Measurements from ENCODE around the gene PAPPA. TPM values are rescaled to one million over a fixed set of nuclear protein-coding genes. Genes with fewer than 3 reads are reported as not detected.

Gene PAPPA
- total and polyA plus RNA-seq, 12 donors: 0.22 to 23.9 (median 5.7) TPM

DNA sequence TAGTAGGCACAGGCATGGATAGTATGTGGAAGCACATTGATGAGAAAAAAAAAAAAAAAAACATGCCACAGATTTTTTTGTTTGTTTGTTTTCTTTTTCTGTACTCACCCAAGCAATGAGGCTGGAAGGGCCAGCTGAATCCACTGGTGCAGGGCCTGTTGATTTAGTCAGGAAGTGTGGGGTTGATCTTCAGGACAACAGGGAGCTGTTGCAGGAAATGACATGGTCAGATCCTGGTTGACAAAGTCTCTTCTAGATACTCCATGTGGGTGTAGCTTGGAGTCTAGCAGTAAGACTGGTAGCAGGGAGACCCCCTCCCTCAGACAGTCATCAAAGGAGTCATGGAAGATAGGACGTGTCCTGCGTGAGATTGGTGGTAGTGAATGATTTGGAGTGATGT lies 191.8 kb downstream of the PAPPA start:
- TF ChIP-seq, protein P1, sequence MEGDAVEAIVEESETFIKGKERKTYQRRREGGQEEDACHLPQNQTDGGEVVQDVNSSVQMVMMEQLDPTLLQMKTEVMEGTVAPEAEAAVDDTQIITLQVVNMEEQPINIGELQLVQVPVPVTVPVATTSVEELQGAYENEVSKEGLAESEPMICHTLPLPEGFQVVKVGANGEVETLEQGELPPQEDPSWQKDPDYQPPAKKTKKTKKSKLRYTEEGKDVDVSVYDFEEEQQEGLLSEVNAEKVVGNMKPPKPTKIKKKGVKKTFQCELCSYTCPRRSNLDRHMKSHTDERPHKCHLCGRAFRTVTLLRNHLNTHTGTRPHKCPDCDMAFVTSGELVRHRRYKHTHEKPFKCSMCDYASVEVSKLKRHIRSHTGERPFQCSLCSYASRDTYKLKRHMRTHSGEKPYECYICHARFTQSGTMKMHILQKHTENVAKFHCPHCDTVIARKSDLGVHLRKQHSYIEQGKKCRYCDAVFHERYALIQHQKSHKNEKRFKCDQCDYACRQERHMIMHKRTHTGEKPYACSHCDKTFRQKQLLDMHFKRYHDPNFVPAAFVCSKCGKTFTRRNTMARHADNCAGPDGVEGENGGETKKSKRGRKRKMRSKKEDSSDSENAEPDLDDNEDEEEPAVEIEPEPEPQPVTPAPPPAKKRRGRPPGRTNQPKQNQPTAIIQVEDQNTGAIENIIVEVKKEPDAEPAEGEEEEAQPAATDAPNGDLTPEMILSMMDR (IDR thresholded peaks at IDR 0.05): no peak
- no peak for TF ChIP-seq POLR2A (IDR thresholded peaks at IDR 0.05)
- 79 to 100% (median 92%) methylated on average over 2 of the region's 2 CpGs for WGBS, 4 donors
- Histone ChIP-seq H3K9me3 (replicated peaks in 1 of 3) (no peaks in the 10 kb centered on the region), H3K36me3 (replicated peaks in 1 of 2) (no peaks in the 10 kb centered on the region), H3K4me3 (no peak overlapping the region), H3K27me3 (no peaks in the 10 kb centered on the region), H3K27ac (no peak overlapping the region), H3K4me1 (replicated peaks in 1 of 2) (no peaks in the 10 kb centered on the region)
- no peak for DNase-seq
- intact Hi-C loops (cut with DNase I): no loop called here

DNA sequence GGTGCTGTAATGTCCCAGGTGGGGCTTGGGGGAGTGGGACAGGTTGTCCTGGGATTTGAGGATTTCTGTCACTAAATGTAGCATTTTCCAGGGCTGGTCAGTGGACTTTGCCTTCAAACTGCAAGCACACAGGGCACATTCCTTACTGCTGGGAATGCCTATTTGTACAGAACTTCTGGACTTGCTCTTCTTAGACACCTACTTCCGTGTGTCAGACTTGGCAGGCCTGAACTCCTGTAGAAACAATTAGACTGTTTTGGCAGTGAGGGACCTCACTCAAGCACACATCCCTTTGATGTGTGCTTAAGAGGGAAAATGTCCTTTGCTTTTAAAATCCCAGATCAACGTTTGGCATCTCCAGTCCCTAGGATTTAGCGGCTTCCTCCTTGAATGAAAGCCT lies 192.2 kb downstream of the PAPPA start:
- no peak for TF ChIP-seq POLR2A (IDR thresholded peaks at IDR 0.05)
- TF ChIP-seq, protein P1 (IDR thresholded peaks at IDR 0.05): no peak
- H3K9me3 ChIP-seq (replicated peaks in 1 of 3): no peaks in the 10 kb centered on the region
- no peaks in the 10 kb centered on the region for H3K27me3 ChIP-seq
- intact Hi-C loops (cut with DNase I): no loop called here
- no peaks in the 10 kb centered on the region for H3K36me3 ChIP-seq (replicated peaks in 1 of 2)
- no peak for DNase-seq
- H3K4me1 ChIP-seq (replicated peaks in 1 of 2): no peaks in the 10 kb centered on the region
- 64 to 79% (median 67%) methylated on average over 3 of the region's 3 CpGs for WGBS, 4 donors
- H3K27ac ChIP-seq: no peak overlapping the region
- no peak overlapping the region for H3K4me3 ChIP-seq

DNA sequence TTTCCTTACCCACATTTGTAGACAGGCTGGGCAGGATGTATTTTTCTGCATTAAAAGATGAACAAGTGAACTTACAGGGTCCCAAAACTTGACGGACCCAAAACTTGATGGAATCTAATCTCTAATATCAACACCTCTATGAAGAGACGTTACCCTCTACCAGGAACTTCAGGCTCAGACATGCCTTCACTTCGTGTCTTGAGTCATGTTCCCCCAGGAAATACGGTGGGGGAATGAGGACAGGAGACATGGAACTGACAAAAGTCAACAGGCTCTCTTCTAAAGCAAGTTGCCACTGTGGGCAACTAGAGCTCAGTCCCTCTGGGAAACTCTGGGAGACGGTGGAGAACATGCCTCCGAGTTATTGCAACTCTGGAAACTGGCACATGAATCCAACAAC lies 196.1 kb downstream of the PAPPA start:
- Histone ChIP-seq H3K36me3 (replicated peaks in 1 of 2) (no peaks in the 10 kb centered on the region), H3K27ac (no peak overlapping the region), H3K4me3 (no peak overlapping the region), H3K27me3 (no peaks in the 10 kb centered on the region), H3K9me3 (replicated peaks in 1 of 3) (no peaks in the 10 kb centered on the region), H3K4me1 (replicated peaks in 1 of 2) (no peaks in the 10 kb centered on the region)
- TF ChIP-seq, protein P1 (IDR thresholded peaks at IDR 0.05): no peak
- TF ChIP-seq POLR2A (IDR thresholded peaks at IDR 0.05): no peak
- intact Hi-C loops (cut with DNase I): no loop called here
- WGBS, 4 donors: 81 to 87% (median 86%) methylated on average over 6 of the region's 6 CpGs
- no peak for DNase-seq

DNA sequence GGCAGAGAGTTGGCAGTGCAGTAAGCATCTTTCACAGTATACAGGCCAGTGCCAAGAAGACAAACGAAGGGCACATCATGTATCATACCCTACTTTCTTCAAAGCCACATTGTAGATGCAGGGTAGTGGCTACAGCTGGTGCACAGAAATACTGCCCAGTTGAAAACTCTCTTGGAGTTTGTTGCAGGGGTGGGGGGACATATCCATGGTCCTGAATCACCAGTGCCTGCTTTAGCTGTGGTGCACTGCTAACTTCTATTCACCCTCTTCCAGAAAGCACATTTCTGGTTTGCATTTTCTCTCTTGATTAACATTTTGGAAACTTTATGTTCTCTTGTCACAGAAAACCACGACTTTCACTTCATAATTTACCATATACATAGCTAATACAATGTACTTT lies 196.6 kb downstream of the PAPPA start:
- no peaks in the 10 kb centered on the region for H3K4me1 ChIP-seq (replicated peaks in 1 of 2)
- TF ChIP-seq POLR2A (IDR thresholded peaks at IDR 0.05): no peak
- TF ChIP-seq, protein P1 (IDR thresholded peaks at IDR 0.05): no peak
- DNase-seq: no peak
- intact Hi-C loops (cut with DNase I): no loop called here
- no peak overlapping the region for H3K27ac ChIP-seq
- H3K9me3 ChIP-seq (replicated peaks in 1 of 3): no peaks in the 10 kb centered on the region
- WGBS, 4 donors: 42 to 57% (median 56%) methylated on average over 2 of the region's 2 CpGs
- H3K36me3 ChIP-seq (replicated peaks in 1 of 2): no peaks in the 10 kb centered on the region
- no peaks in the 10 kb centered on the region for H3K27me3 ChIP-seq
- H3K4me3 ChIP-seq: no peak overlapping the region

Measured in adrenal gland (tissue), 12 donors.